KOPT-K1 (cell line): ENCODE measurements around the gene NIPBL.

Experiments used
- H3K27ac ChIP-seq: fragments of 200-600 bp; sonication (generic); 2 replicates; pipeline ENCODE4 v1.5.1; 2016; ENCODE audit warnings: antibody characterized with exemption, mild to moderate bottlenecking, low read depth, low read length; ENCODE audit not compliant: poor library complexity, severe bottlenecking
- H3K36me3 ChIP-seq: fragments of 200-600 bp; sonication (generic); 2 replicates; pipeline ENCODE4 v1.5.1; 2017; ENCODE audit warnings: antibody characterized with exemption, mild to moderate bottlenecking, low read length, moderate library complexity; ENCODE audit not compliant: insufficient read depth
- H3K9me3 ChIP-seq: fragments of 200-600 bp; sonication (generic); 2 replicates; pipeline ENCODE4 v1.5.1; 2017; ENCODE audit warnings: antibody characterized with exemption, low read length, mild to moderate bottlenecking; ENCODE audit not compliant: insufficient read depth, poor library complexity, severe bottlenecking

NIPBL gene

DNA sequence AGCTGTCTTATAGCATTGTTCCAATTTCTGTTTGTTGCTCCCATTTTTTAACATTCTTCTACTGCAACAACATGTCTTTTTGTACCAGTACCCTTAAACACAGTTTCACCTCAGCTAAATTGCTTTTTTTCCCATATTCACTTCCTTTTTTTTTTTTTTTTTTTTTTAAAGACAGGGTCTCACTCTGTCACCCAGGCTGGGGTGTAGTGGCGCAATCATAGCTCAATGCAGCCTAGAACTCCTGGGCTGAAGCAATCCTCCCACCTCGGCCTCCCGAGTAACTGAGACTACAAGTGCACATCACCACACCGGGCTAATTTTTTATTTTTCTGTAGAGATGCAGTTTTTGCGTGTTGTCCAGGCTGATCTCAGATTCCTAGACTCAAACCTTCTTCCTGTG, 161.3 kb downstream of the NIPBL start:
- Histone ChIP-seq H3K36me3 (peaks cover 48% of the 10 kb centered on the region), H3K27ac (no peak overlapping the region), H3K9me3 (no peaks in the 10 kb centered on the region)

DNA sequence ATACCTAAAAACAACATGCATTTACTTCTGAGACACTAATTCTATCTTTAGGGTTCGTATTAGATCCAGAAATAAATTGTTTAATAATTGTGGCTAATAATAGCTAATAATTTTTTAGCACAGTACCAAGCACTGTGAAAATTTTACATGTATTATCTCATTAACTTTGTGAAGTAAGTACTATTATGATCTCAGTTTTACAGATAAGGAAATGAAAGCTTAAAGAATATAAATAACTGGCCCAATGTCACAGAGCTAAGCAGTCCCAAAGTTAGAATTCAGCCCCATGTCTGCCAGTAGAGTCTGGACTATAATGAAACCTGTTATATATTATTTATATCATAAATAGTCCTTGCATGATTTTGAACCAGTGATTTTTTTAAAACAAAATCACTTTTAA, 163.3 kb downstream of the NIPBL start:
- no peaks in the 10 kb centered on the region for H3K9me3 ChIP-seq
- no peak overlapping the region for H3K27ac ChIP-seq
- H3K36me3 ChIP-seq: peaks cover 49% of the 10 kb centered on the region

DNA sequence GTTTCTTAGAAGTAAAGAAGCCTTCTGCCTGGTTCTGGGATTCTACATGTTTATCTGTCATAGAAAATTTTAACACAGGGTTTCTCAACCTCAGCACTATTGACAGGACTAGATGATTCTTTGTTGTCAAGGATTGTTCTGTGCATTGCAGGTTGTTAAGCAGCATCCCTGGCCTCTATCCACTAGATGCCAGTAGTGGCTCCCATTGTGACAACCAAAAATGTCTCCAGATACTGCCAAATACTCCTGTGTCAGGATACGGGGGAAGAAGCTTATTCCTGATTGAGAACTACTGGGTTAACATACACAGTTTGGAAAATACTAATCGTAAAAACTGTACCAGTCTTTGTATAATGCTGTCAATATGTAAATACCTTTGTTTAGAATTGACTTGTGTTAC, 167.1 kb downstream of the NIPBL start:
- peaks cover 73% of the 10 kb centered on the region for H3K36me3 ChIP-seq
- H3K27ac ChIP-seq: no peak overlapping the region
- H3K9me3 ChIP-seq: no peaks in the 10 kb centered on the region

DNA sequence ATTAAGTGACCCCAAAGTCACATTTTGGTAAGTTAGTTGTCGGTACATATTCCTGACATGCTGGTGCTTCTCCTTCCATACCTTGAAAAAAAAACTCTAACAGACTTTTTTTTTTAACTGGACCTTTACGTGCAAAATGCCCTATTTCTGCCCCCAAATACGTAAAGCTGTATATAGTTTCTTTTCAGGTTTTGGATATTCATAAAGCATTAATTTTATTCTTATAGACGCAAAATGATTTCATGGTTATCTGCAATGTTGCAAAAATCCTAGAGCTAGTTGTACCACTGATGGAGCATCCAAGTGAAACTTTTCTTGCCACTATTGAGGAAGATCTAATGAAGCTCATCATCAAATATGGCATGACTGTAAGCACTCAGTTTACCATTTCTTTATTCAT, 167.6 kb downstream of the NIPBL start:
- H3K27ac ChIP-seq: no peak overlapping the region
- H3K36me3 ChIP-seq: peaks cover 73% of the 10 kb centered on the region
- H3K9me3 ChIP-seq: no peaks in the 10 kb centered on the region

DNA sequence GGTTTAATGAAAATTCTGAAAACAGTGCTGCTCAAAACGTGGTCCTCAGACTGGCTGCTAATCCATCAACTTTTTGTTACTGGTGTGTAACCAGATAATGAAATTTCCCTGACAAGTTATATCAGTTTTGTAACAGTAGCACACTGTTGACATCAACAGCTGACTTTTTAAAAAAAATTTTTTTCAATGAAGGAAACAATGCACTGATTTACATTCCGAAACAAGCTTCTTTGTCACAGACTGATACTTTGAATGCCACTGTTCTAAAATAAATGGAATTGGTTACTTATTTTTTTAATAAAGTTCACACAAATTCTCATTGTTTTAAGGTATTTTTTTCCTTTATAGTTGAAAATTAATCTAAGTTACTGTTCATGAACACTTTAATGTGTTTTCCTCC, 169.1 kb downstream of the NIPBL start:
- no peak overlapping the region for H3K27ac ChIP-seq
- H3K36me3 ChIP-seq: peaks cover 78% of the 10 kb centered on the region
- no peaks in the 10 kb centered on the region for H3K9me3 ChIP-seq

DNA sequence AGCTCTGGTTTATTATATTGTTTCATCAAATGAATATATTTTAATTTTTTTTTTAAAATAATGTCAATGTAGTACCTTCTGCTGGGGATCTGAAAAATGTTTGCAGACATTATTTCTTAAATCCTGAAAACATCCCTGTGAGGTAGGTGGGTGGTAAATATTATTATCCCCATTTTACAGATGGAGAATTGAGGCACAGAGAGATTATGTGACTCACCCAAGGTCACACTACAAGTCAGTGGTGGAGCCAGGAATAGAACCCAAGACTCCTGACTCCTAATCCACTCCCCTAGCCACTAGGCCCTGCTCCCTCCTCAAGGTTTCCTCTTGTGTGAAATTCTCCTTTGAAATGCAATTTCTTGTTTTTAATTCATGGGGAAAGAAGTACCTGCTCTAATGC, 171.4 kb downstream of the NIPBL start:
- no peak overlapping the region for H3K27ac ChIP-seq
- H3K9me3 ChIP-seq: no peaks in the 10 kb centered on the region
- peaks cover 86% of the 10 kb centered on the region for H3K36me3 ChIP-seq

DNA sequence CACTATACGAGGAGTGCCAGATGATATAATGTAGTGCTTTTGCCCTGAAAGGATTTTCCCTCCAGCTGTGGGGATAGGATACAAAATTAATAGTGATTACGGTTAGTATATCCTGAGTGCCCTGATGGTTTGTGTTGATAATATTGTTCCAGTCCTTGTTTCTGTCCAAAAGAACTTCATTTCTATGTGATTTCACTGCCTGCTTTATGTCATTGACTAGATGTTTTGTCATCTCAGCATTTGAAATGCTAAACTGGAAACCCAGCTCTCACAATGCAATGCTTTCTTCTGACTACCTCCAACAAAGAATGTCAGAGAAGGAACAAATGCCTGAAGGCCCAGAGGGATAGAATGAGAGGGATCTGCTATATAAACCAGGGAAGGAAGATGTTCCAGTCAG, 177.8 kb downstream of the NIPBL start:
- no peaks in the 10 kb centered on the region for H3K9me3 ChIP-seq
- peaks cover 92% of the 10 kb centered on the region for H3K36me3 ChIP-seq
- no peak overlapping the region for H3K27ac ChIP-seq

DNA sequence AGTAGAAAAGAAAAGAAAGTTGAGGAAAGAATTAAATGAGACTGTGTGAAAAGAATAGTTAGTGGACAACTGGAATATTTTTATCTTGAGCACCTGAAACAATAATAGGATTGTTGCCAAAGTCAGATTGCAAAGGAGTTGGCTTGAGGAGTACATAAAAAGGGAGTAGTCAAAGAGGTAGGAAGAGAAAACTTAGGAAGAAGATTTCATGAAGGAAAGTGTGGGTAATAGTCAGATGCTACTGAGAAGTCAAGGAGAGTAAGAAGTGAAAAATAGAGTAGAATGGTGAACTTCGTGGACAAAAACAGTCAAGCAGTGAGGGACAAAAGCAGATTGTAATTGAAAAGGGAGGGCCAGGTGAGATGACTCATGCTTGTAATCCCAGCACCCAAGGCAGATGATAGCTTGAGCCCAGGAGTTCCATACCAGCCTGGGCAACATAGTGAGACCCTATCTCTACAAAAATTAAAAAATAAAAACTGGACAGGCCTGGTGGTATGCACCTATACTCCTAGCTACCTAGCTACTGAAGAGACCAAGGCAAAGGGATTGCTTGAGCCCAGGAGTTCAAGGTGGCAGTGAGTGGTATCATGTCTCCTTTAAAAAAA, 178.9 kb downstream of the NIPBL start:
- Histone ChIP-seq H3K9me3 (no peaks in the 10 kb centered on the region), H3K36me3 (peaks cover 92% of the 10 kb centered on the region), H3K27ac (no peak overlapping the region)

DNA sequence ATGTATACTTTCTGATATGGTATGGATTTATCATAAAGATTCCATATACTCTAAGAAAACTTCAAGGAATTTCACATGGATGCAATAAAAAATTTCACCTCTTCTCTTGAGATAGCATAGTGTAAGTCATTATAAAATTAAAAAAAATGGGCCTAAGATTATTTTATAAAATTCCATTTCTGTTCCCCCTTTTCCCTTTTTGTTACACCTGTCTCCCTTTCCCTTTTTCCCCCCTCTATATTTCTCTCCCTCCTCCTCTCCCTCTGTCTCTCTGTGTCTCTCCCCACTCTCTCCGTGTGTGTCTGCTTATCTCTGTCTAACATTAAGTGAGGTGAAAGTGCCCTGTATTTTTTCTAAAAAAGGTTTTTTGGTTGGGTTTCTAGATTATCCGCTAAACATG, 180.2 kb downstream of the NIPBL start:
- Histone ChIP-seq H3K27ac (no peak overlapping the region), H3K9me3 (no peaks in the 10 kb centered on the region), H3K36me3 (peaks cover 91% of the 10 kb centered on the region)

DNA sequence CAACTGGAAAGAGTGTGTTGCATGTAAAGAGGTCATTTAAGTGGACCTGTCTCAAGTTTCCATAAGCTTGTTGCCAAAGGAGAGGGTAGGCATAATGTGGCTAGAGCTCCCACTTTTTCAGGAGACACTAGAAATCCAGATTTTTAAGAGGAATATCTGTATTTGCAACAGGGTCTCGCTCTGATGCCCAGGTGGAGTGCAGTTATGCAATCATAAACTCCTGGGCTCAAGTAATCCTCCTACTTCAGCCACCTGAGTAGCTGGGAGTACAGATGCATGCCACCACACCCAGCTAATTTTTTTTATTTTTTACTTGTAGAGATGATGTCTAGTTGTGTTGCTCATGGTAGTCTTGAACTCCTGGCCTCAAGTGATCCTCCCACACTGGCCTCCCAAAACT, 183.5 kb downstream of the NIPBL start:
- Histone ChIP-seq H3K9me3 (no peaks in the 10 kb centered on the region), H3K27ac (no peak overlapping the region), H3K36me3 (peaks cover 89% of the 10 kb centered on the region)

DNA sequence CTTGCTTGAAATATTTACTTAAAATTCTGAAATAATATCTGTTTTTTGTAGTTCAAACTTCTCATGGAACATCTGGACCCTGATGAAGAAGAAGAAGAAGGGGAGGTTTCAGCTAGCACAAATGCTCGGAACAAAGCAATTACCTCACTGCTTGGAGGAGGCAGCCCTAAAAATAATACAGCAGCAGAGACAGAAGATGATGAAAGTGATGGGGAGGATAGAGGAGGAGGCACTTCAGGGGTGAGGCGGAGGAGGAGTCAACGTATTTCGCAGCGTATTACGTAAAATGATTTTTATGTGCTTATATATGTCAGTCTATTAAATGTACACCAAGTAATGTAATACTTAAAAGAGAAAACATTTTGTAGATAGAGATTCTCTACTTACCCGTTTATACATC, 187.2 kb downstream of the NIPBL start:
- Histone ChIP-seq H3K9me3 (no peaks in the 10 kb centered on the region), H3K27ac (no peak overlapping the region), H3K36me3 (peaks cover 83% of the 10 kb centered on the region)

DNA sequence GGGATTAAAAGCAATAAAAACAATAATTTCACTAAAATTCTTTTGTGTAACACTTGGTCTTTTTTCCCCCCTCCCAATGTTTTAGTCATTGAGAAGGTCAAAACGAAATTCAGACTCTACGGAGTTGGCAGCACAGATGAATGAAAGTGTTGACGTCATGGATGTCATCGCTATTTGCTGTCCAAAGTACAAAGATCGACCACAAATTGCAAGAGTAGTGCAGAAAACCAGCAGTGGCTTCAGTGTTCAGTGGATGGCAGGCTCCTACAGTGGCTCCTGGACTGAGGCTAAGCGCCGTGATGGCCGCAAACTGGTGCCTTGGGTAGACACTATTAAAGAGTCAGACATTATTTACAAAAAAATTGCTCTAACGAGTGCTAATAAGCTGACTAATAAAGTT, 187.9 kb downstream of the NIPBL start:
- Histone ChIP-seq H3K27ac (no peak overlapping the region), H3K9me3 (no peaks in the 10 kb centered on the region), H3K36me3 (peaks cover 76% of the 10 kb centered on the region)

DNA sequence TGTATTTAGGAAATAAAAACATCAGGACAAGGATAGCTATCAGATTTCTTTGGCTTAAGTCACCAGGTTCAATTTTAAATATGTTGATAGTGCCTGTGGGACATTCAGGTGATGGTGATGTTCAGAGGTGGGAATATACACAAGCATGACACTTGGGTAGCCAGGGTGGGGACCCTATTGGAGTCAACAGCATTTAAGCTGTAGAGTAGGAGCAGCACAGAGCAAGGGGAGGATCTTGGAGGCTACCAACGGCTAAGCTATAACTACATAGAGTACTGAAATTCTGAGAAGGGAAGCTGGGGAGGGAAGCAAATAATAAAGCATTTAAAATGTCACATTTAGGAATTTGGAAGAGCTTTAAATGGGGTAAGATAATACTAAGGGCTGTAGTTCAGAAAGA, 194.9 kb downstream of the NIPBL start:
- Histone ChIP-seq H3K36me3 (peaks cover 10% of the 10 kb centered on the region), H3K27ac (no peak overlapping the region), H3K9me3 (no peaks in the 10 kb centered on the region)

DNA sequence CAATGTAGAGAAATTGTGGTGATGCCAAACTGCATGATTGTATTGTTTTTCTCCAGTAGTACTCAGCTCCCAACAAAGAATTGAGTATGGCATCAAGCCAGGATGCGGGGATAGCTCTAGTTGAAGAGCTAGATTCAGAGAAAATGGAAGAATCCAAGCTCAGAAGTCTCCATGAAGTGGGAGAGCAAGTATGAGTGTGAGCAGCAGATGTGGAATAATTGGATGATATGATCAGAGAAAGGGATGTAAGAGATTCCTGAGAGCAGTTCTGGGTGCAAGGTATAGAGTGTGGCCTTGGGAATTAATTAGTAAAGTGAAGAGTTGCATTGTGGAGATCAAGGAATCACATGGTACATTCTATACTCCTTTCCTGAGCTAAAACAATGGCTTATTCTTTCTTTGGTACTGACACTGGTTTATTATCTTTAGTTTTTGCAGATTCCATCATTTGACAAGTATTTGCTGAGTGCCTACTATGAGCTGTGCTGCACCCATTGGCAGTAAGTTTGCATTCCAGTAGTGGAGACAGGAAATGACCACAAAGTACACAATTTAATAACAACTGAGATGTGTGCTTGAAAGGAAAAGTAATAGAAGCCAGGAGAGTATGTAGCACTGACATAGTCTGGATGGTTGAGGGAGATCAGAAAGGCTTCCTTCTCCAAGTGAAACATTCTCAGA, 195.5 kb downstream of the NIPBL start:
- H3K36me3 ChIP-seq: peaks cover 6% of the 10 kb centered on the region; the same call in 1 of the 2 replicates

DNA sequence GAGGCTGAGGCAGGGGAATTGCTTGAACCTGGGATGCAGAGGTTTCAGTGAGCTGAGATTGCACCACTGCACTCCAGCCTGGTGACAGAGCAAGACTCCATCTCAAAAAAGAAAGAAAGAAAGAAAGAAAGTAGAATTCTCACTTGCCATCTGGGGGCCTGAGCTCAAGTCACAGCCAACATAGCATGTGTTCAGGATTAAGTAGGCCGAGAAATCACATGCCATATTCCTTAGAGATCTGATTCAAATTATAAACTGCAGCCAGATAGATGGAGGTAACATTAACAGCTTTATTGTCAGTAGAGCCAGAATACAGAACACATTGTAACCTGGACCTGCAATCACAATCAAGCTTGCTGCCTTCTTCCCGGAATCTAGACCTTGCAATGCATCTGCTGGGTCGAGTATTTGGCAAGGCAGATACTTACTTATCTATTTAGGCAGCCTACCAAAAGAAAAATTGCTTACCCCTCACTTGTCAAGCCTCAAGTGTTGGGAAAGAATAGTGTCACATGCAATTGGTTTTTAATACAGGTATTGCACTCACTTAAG, 198.9 kb downstream of the NIPBL start:
- H3K9me3 ChIP-seq: no peaks in the 10 kb centered on the region
- H3K27ac ChIP-seq: no peak overlapping the region
- peaks cover 18% of the 10 kb centered on the region for H3K36me3 ChIP-seq

More for the DNA sequence above, 195.5 kb downstream of the NIPBL start:
- H3K27ac ChIP-seq: no peak overlapping the region
- H3K9me3 ChIP-seq: no peaks in the 10 kb centered on the region

DNA sequence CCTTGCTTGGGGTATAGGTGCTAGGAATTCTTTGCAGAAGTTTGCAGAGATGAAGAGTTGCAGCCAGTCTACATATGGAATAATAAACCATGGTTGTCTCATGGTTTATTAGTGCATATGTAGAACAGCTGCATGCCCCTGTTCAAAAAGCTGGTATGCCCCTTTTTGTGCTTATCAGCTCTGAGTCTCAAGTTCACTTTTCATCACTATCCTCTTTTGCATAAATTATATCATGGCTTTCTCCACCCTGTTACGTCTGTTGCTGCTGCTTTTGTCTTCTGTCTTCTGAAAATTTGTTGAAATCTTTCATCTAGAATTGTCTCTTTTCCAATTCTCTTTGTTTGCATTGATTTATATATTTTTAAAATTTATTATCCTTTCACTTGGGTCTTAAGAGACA, 200.6 kb downstream of the NIPBL start:
- Histone ChIP-seq H3K9me3 (no peaks in the 10 kb centered on the region), H3K27ac (no peak overlapping the region), H3K36me3 (peaks cover 18% of the 10 kb centered on the region)
